Superior temporal gyrus (tissue), 1 donor: ENCODE data around the gene IL15.
"Not testable (repeated sequence)": the region's sequence is repeated elsewhere in the genome, so short reads cannot be mapped to it uniquely, and the experiment has no call there.

ENCODE experiments used
- DNase-seq: peaks from one replicate; pipeline ENCODE4 v3.0.0-alpha.2; 2016; ENCODE audit errors: extremely low spot score

Gene IL15

DNA sequence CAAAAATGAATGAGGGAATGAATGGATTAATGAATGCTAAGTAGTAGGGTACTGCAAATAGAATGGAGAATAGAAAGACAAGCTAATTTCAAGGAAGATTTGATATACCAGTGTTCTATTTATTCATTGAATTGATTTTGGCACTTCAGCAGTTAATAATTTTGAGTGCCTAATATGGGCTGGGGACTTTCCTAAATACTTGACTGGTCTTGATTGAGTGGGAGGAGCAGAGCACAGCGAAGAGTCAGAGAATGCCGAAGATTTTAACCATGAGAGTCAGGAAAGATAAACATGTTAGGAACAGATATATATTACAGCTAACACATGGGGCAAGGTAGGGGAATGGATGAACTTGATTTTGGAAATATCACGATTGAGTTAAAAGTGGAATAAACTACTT lies 10.6 kb downstream of the IL15 start:
- DNase-seq = no peak

DNA sequence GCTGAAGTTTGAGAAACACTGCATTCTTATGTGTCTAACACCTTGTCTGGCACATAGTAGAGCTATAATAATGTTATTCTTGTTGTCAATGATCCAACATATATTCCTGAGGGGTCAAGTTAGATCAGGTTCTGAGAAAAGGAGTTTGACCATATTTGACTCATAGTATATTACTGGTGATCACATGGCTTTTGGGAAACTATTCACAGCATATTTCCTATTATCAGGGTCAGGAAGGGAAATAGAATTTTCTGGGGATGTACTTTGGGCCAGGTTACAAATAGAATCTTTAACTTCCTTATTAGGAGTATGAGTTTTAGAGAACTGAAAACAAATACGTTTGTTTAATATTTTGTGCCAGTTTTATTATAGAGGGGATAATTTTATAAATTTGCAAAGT lies 11.6 kb downstream of the IL15 start:
- DNase-seq = no peak

DNA sequence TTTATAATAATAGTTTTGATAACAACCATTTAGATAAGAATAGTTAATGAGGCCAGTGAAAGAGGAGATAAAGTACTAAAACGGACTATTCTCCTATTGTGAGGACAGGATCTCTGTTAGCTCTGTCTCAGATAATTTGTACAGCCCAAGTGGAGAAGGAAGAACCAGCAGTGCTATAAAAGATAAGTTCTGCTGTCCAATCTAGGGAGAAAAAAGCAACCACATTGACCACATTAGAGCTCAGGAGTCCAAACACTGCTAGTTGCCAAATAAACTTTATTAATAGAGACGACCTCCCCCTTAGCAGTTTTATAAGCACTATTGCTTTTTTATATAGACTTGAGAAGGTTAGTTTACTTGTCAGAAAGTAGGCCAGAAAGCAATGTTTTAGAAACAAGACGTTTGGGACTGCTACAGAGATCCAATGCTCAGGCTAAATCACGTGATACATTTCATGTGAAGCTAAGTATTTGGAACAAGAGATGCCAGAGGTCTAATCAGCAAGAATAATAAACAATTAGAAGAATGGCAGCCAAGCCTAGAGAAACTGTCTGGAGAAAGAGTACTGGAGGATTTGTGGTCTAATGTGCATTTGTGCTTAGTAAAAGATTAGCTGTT lies 15.9 kb downstream of the IL15 start:
- DNase-seq = no peak

DNA sequence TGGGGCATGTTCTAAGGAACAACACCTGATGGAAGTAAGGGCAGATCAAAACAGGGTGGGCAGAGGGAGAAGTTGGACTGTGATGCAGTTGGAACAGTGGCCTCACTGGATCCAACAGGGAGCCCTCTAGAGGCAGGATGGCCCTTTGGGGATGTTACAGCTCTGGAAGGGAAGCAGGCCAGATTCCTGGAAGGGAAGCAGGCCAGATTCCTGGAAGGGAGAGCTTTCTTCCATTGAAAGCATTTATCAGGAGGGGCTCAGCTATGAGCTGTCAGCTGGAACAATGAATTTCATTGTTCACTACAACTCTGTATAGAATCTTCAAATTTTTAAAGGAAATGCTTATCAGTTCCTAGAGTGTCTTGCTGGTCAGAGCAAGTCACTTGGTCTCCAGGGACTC lies 17.7 kb downstream of the IL15 start:
- no peak for DNase-seq

DNA sequence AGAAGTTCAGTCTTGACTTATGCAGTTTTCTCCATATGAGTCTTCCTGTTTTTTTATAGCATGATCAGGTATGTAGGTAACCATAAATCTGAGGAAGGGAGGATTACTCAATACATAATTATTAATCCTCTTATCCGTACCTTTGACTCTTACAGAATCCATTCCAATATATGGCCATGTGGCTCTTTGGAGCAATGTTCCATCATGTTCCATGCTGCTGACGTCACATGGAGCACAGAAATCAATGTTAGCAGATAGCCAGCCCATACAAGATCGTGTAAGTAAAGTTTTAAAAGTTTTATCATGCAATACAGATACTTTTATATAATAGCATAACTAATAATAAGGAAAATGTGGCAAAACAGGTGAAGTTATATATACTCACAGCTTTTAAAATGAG lies 19.6 kb downstream of the IL15 start:
- no peak for DNase-seq

DNA sequence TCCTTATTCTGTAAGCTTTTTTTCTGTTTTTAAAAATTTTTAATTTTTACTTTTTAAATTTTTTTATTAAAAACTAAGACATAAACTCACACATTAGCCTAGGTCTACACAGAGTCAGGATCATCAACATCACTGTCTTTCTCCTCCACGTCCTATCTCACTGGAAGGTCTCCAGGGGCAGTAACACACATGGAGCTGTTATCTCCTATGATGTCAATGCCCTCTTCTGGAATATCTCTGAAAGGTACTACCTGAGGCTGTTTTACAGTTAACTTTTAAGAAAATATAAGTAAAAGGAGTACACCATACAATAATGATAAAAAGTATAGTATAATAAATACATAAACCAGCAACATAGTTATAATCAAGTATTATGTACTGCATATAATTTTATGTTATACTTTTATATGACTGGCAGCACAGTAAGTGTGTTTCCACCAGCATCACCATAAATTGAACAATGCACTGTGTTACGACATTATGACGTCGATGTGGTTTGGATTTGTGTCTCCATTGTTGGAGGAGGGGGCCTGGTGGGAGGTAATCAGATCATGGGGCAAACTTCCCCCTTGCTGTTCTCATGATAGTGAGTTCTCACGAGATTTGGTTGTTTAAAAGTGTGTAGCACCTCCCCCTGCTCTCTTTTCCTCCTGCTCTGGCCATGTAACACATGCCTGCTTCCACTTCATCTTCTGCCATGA lies 21.3 kb downstream of the IL15 start:
- DNase-seq = no peak

DNA sequence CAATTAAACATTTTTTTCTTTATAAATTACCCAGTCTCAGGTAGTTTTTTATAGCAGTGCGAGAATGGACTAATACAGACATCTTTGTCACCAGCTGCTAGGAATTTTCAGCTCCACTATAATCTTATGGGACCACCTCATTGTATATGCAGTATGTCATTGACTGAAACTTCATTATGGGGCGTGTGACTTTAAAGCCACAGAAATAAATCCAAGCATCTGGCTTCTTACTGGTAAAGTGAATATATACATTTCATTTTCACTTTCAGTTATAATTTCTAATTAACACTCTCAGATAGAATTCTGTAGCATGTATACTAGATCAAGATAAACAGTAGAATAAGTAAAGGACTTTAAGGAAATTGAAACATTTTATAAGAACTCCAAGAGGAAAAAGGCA lies 21.9 kb downstream of the IL15 start:
- DNase-seq = no peak

DNA sequence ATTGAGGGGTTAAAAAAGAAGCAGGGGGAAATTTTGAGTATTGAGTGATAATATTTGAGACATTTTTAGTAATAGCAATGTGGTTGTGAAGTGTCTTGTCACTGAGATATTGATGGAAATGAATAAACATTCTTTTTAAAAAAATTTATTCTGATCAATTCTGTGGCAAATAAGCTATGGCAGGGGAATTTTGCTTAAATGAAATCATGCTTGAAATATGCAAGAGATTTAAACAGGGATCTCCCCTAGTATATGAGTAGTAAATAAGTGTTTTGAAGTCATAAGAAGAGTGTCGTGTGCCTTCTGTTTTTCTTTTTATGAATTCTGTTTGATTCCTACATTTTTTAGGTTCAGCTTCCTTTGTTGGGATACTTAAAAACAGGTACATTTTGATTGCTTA lies 23.2 kb downstream of the IL15 start:
- DNase-seq = no peak

DNA sequence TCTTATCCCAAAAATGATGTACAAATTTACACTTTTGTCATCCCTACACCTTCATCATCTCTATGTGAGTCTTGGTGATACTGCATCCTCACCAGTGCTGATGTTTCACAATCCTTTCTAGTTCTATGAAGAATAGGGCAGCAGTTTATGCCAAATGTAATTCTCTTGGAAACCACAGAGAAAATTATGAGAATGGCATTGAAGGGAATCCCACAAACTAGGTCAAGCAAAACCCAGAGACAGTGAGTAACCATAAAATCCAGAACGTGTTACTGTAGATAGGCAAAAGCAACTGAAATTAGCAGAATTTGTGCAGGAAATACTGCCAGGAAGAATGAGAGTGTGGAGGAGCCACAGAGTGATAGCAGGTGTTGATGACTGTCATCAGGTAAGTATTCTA lies 24.5 kb downstream of the IL15 start:
- DNase-seq = no peak

DNA sequence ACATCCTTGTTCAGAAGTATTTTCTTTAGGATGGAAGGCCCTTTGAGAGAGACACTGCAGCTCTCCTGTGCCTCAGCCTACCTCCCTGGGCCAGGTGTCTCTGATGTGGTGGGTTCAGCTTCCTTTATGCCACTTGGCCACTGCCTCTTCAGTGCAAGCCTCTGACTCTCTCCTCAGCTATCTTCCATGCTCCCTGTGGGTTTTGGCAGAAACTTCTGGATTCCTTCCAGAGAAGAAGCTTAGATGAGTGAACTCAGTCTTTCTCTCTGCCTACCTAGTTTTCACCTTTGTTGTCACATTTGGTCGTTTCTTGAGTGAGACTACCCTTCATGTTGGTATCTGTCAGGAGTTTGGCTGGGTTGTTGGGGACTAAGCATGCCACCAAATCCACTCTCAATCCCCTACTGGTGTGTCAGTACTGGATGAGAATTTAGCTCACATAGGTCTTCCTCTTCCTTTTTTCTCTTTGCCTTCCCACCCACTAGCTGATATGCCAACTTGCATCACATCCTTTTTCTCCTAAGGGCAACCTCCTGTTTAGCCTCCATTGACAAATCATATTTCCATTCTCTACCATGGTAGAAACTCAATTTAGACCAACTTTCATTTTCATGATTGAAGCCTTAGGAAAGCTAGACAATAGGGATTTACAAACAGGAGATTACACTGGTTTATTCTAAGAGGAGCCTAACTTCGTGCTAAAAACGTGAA lies 32.0 kb downstream of the IL15 start:
- no peak for DNase-seq

DNA sequence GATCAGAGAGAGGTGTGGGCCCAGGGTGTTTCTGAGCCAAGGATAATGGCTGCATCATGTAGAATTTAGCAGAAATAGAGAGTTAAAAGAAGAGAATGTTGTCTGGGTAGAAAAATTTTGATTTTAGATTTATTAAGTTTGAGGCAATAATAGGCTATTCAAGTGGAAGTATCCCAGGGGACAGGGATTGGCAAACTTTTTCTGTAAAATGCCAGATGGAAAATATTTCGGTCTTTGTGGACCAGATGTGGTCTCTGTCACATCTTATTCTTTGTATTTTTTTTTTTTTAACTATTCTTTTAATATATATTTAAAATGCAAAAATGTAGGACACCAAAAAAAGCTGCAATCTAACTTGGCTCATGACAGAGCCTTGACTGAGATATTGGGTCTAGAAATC lies 33.1 kb downstream of the IL15 start:
- no peak for DNase-seq

DNA sequence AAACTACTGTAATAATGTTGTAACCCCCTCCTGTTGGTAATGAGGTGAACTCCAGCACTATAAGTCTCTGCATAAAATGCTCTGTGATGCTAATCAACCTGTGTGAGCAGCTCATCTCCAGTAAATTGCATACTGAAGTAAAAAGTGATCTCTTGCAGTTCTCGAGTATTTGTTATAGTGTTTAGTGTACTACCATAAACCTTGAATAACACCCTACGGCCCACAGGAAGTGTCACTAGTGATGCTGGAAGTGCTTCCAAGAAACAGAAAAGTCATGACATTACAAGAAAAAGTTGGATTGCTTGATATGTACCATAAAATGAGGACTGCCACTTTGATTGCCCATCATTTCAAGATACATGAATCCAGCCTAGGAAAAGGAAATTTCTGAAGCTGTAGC lies 39.0 kb downstream of the IL15 start:
- DNase-seq = no peak

DNA sequence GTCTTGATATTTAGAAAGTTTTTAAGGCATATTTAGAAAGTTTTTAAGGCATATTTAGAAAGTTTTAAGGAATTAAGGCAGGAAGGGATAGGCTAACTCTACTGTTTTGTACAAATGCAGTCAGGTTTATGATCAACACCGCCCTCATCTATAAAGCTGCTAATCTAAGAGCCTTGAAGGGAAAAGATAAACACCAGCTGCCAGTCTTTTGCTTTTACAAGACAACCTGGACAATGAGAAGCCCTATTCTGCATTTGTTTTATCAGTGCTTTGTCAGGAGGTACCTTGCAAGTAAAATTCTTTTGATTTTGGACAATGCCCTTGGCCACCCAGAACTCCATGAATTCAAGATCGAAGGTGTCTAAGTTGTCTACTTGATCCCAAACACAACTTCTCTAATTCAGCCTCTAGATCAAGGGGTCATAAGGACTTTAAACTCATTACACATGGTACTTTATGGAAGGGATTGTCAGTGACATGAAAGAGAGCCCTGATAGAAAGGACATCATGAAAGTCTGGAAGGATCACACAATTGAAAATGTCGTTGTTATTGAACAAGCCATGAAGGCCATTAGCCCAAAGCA lies 39.8 kb downstream of the IL15 start:
- DNase-seq = no peak

DNA sequence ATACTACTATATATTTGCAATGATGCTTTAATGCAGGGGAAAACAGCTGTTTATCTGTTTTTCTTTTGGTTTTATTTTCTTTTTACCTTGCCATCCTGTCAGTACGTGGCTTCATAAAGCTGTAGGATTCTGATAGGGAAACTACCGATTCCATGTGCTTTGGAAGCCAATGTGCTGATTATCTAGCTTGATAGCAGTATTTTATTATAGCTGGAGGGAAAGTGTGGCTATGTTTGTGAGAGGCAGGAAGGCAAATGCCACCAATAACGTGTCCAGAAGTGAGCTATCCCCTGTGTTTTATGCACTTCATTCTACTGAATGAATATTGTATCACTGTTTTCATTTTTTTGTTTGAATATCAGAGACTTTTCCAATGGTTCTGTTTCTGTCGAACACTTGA lies 43.7 kb downstream of the IL15 start:
- no peak for DNase-seq

DNA sequence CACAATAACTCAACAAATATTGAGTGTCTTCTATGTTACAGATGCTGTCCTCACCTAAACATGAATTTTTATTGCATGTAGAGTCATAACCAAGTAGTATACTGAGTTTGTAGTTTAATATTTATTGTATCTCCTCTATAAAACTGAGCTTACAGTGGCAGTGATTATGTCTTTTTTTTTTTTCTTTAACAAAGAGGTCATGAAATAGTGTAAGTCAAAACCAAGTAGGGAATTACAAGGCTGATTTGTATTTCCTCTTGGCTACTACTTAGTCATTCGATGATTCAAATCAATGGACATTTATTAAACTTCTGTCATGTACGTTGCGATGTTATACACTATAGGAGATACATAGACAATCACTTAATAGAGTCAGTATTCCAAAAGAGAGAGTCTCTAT lies 48.4 kb downstream of the IL15 start:
- no peak for DNase-seq

DNA sequence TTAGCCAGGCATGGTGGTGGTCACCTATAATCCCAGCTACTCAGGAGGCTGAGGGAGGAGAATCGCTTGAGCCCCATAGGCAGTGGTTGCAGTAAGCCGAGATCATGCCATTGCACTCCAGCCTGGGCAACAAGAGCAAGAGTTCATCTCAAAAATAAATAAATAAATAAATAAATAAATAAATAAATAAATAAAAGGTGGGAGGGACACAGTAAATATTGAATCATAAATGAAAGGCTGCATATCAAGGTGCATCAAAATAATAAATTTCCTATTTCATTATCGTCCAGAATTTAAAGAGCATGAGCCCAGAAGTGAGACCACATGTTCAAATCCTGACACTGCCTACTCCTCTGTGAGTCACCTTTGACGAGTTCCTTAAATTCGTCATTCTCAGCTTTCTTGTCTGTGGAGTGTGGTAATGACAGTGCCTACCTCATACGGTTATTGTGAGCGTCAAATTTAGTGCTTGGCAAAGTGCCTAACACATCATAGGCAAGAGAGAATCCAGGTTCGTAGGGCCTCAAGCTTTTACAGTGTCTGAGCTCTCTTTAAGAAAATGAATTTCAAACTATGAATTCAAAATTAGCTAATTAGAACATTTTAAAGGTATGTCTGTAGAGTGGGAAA lies 49.9 kb downstream of the IL15 start:
- DNase-seq = no peak

DNA sequence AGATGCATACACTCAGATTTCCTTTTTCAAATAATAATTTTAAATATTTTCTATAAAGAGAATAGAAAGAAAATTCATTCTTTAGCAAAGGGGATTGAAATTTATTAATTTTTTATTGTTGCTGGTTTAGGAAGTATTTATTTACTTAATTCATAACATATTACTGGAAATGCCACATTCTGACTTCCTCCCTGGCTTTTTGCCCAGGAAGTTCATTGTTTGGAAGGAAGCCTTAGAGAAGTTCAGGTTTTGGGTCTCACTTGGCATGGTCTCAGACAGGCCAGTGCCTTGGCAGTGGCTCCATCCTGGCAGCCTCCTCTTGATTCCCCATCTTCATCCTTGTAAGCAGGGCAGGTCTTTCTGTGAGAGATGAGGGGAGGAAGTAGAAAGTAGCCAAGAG lies 50.5 kb downstream of the IL15 start:
- no peak for DNase-seq

DNA sequence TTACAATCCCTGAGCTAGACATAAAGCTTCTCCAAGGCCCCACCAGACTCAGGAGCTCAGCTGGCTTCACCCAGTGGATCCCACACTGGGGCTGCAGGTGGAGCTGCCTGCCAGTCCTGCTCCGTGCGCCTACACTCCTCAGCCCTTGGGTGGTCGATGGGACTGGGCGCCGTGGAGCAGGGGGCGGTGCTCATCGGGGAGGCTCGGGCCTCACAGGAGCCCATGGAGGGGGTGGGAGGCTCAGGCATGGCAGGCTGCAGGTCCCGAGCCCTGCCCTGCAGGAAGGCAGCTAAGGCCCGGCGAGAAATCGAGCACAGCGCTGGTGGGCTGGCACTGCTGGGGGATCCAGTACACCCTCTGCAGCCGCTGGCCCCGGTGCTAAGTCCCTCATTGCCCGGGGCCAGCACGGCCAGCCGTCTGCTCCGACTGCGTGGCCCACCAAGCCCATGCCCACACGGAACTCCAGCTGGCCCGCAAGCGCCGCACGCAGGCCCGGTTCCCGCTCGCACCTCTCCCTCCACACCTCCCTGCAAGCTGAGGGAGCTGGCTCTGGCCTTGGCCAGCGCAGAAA lies 53.4 kb downstream of the IL15 start:
- not testable (repeated sequence) for DNase-seq

DNA sequence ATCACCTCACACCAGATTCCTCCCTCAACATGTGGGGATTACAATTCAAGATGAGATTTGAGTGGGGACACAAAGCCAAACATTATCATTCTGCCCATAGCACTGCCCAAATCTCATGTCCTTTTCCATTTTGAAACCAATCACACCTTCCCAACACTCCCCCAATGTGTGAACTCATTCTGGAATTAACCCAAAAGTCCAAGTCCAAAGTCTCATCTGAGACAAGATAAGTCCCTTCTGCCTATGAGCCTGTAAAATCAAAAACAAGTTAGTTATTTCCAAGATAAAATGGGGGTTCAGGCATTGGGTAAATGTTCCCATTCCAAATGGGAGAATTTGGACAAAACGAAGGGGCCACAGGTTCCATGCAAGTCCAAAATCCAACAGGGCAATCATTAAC lies 54.9 kb downstream of the IL15 start:
- DNase-seq = not testable (repeated sequence)

DNA sequence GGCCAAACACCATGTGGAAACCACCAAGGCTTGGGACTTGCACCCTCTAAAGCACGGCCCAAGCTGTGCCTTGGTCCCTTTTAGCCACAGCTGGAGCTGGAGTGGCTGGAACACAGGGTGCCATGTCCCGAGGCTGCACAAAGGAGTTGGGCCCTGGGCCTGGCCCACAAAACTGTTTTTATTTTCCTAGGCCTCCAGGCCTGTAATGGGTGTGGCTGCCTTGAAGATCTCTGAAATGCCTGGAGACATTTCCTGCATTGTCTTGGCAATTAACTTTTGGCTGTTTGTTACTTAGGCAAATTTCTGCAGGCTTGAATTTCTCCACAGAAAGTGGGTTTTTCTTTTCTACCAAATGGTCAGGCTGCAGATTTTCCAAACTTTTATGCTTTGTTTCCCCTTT lies 55.7 kb downstream of the IL15 start:
- no peak for DNase-seq

DNA sequence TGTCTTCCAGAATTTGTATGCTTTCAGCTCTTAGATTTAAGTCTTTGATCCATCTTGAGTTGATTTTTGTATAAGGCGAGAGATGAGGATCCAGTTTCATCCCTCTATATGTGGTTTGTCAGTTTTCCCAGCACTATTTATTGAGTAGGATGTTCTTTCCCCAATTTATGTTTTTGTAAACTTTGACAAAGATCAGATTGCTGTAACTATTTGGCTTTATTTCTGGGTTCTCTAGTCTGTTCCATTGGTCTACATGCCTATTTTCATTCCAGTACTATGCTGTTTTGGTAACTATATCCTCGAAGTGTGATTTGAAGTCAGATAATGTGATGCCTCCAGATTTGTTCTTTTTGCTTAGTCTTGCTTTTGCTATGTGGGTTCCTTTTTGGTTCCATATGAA lies 60.7 kb downstream of the IL15 start:
- DNase-seq = no peak
